DOHH2 (cell line): ENCODE measurements around the gene FFAR1.

Source experiments
- EZH2phosphoT487 ChIP-seq: fragments of 200-600 bp; sonication (generic); IDR thresholded peaks from 2 replicates; pipeline ENCODE4 v1.6.1; 2017; ENCODE audit warnings: borderline replicate concordance, mild to moderate bottlenecking, antibody characterized with exemption, low read length, moderate library complexity, mixed read lengths
- TF ChIP-seq, protein P1 (sequence below): fragments of 200-600 bp; sonication (generic); IDR thresholded peaks from one replicate; pipeline ENCODE4 v1.5.1; 2014; ENCODE audit warnings: antibody characterized with exemption, mild to moderate bottlenecking, low read depth, low read length; ENCODE audit not compliant: poor library complexity, severe bottlenecking

DNA sequence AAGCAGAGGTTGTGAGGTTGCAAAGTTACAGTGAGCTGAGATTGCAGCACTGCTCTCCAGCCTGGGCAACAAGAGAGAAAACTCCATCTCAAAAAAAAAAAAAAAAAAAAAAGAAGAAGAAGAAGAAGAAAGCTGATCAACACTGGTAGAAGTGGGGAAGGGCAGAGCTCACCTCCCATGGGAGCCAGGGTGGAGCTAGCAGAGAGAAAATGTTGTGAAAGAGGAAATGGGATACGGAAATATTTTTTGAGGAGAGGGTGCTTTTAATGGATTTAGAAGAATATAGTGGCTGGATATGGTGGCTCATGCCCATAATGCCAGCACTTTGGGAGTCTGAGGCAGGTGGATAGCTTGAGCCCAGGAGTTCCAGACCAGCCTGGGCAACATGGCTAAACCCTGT, 30.0 kb downstream of the FFAR1 start:
- TF ChIP-seq, protein P1, sequence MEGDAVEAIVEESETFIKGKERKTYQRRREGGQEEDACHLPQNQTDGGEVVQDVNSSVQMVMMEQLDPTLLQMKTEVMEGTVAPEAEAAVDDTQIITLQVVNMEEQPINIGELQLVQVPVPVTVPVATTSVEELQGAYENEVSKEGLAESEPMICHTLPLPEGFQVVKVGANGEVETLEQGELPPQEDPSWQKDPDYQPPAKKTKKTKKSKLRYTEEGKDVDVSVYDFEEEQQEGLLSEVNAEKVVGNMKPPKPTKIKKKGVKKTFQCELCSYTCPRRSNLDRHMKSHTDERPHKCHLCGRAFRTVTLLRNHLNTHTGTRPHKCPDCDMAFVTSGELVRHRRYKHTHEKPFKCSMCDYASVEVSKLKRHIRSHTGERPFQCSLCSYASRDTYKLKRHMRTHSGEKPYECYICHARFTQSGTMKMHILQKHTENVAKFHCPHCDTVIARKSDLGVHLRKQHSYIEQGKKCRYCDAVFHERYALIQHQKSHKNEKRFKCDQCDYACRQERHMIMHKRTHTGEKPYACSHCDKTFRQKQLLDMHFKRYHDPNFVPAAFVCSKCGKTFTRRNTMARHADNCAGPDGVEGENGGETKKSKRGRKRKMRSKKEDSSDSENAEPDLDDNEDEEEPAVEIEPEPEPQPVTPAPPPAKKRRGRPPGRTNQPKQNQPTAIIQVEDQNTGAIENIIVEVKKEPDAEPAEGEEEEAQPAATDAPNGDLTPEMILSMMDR = no peak
- TF ChIP-seq EZH2phosphoT487 = no peak
